ENCODE data around the gene ASF1B.

Gene ASF1B

DNA sequence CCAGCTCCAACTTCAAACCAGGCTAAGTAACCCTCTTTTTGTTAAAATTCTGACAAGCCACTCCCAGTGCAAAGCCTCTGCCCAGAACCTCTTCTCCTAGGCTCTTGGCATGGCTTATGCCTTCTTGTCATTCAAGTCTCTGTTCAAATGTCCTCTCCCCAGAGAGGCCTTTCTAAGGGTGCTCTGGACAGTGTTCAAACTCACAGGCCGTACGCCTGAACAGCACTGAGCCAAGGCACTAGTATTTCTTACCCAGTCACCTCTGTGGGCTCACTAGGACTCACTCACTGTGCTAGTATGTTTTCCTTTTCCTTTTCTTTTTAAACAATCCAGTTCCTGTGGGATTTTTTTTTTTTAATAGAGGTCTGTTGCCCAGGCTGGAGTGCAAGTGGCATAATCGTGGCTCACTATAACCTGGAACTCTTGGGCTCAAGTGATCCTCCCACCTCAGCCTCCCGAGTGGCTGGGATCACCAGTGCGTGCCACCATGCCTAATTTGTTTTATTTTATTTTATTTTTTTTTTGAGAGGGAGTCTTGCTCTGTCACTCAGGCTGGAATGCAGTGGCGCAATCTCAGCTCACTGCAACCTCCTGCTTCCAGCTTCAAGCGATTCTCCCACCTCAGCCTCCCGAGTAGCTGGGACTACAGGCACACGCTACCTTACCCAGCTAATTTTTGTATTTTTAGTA is 2.3 kb upstream of the ASF1B start:
- DNase-seq (ENCODE audit: low read depth in 2 of 2, low spot score in 1 of 2): no peak

- no peak for DNase-seq (ENCODE audit: low read depth in 2 of 2, low spot score in 1 of 2)
Measured at GRCh38 chr19:14135985-14136508, 342 bp downstream of the ASF1B start.

- DNase-seq (ENCODE audit: low read depth in 2 of 2, low spot score in 1 of 2): no peak
Measured at GRCh38 chr19:14135355-14135754, 1.0 kb downstream of the ASF1B start.

DNA sequence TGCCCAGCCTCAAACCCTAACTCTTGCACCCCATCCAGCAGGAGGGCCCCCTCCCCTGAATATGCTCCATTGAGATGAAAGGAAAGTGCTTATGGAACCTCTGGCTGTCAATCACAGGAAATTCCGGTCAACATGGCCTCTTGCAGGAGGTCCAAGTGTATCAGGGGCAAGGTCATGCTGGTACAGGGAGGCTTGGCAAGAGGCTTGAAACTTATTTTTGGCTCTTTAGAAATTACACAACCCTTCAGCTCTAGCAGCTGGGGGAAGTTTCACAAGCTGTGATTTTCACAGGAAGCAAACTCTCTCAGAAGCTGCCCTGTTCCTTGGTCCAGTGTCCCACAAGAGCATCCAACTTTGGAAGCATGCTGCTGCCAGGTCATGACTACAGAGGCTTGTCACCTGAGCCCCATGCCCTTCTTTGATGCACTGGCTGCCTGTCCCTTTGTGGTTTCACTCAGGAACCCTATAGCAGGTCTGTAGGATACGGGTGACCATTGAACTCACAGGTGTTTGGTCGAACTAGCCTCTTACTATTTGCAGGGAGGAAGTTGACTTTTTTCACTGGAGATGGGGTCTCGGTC is 8.4 kb downstream of the ASF1B start:
- no peak for DNase-seq (ENCODE audit: low read depth in 2 of 2, low spot score in 1 of 2)

GRCh38 chr19:14127176-14127575 is 9.2 kb downstream of the ASF1B start:
- no peak for DNase-seq (ENCODE audit: low read depth in 2 of 2, low spot score in 1 of 2)

DNA sequence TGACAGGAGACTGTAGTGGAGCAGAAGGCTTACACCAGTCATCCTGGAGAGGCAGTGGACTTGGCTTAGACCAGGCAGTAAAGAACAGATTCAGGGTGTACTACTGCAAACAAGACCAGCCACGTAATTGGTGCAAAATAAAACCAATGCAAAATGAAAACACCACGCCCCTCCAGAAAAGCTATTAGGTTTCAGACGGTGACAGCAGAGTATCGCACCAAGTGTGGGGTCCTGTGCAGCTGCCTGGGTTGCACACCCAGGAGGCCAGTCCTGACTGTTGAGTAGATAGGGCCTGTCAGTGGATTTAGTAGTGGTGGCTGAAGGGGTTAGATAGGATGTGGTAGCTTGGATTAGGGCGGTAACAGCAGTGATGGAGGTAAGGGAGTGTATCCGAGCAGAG is 13.5 kb downstream of the ASF1B start:
- DNase-seq (ENCODE audit: low read depth in 2 of 2, low spot score in 1 of 2): no peak

- DNase-seq (ENCODE audit: low read depth in 2 of 2, low spot score in 1 of 2): no peak
Measured at GRCh38 chr19:14120497-14120780, 15.9 kb downstream of the ASF1B start.

DNA sequence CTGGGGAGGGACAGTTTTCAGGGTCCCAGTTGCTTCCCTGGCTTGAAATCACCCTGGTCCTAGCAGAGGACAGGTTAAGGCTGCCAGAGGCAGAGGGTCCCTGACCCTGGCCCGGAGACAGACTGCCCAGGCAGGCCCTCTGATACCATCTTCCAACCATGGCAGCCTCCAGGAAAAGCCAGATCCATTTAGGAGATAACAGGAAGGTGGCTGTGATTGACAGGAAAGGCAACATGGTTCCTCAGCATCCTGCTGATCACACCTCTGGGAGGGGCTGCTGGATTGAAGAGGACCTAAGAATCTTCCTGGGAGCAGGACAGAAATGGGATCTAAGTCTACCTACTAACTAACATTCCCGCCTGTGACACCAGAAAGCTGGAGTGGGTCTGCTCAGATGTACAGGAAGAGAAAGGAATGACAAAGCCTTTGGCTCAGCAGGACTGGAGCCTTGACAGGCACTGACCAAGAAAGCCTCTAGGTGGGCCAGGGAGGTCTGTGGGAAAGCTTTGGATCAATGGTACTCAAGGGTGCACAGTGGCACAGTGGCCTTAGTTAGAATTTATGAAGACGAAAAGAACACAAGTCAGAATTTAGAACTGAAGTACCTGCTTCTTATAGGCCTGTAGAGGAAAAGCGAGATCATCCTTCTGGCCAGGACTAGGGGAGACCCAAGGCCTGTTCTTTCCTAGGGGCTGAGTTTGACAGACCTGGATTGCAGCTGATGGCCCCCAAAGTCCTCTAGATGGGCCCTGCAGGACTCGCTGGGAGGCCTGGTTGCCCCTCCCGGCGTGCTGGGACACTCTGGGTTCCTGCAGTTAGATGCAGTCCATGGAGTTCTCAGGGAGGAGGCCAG is 16.5 kb downstream of the ASF1B start:
- DNase-seq (ENCODE audit: low read depth in 2 of 2, low spot score in 1 of 2): no peak

DNA sequence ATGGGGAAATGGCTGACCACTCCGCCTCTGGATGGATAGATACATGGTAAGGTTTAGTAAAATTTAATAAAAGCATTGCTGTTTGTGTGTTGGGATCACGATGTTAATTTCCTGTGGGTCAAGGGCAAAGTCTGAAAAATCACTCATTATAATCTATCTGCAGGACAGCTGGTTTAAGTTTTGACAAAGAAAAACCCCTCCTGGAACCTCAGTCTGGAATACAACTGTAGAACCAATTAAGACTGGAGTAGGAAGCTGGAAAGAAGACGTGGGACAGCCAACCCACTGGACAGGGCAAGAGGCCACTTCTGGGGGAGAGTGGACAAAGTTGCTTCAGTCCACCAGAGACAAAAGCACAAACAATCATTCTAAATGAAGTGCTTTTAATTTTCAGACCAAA is 17.2 kb downstream of the ASF1B start:
- DNase-seq (ENCODE audit: low read depth in 2 of 2, low spot score in 1 of 2): no peak

DNA sequence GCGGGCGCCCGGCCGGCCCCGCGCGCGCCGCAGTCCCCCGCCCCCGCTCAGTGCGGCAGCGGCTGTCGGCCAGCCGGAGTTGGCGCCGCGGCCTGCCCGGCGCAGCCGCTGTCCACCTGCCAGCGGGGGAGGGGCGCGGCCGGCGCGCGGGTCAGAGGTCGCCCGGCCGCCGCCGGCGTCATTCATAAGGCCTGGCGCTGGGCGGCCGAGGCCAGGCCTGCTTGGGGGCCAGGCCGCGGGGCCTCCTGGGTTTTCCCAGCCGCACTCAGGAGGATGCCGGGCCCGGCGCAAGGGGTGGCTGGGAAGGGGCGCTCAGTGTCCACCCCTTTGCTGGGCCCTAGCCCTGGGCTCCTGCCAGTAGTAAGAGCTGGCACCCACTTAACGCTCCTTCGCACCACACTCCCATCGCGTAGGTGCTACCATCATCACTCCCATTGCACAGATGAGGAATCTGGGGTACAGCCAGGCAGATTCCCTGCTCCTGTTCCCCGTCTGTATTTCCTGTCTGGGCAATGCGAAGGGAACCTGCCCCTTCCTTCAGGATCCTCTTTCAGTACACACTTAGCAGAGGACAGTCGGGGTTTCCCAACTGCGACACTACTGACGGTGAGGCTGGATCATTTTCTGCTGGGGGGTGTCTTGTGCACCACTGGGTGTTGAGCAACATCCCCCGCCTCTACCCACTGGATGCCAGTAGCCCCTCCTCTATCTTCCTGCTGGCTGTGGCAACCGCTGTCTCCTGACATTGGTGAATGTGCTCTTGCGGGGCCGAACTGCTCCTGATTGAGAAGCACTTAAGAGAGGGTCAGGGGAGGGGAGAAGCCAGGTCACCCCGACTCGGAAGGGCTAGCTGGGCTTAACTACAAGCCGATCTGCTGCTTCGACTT is 18.0 kb downstream of the ASF1B start:
- DNase-seq (ENCODE audit: low read depth in 2 of 2, low spot score in 1 of 2): no peak

DNA sequence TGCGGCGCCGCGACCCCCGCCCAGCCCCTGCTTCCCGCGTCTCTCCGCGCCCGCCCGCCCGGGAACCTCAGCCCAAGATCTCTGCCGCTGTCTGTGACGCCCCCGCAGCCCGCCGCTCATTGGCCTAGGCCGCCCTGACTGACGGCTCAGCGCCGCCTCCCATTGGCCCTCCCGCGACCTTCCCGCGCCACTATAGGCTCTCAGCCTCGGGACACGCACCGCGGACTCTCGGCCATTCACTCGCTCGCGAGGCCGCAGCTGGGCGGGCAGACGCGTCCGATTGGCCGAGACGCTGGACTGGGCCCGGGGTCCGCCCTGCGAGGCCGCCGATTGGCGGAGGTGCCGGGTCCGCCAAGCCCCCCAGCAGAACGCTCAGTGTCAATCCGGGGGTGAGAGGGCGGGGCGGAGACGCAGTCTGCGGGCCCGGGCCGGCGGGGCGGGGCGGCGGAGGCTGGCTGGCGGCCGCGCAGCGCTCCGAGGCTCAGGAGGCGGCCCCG is 18.7 kb downstream of the ASF1B start, which contains the start of gene PRKACA:
Gene PRKACA (minus strand): TSS at position 95 of the 497 bp plus-strand sequence. CDS start 215 bp downstream, outside the sequence.
- DNase-seq (ENCODE audit: low read depth in 2 of 2, low spot score in 1 of 2): peak; percentile 92 to 98

GRCh38 chr19:14116918-14117578 is 19.3 kb downstream of the ASF1B start:
- no peak for DNase-seq (ENCODE audit: low read depth in 2 of 2, low spot score in 1 of 2)

GRCh38 chr19:14116525-14116917 is 19.9 kb downstream of the ASF1B start:
- DNase-seq (ENCODE audit: low read depth in 2 of 2, low spot score in 1 of 2): no peak

GRCh38 chr19:14115756-14116155 is 20.6 kb downstream of the ASF1B start:
- DNase-seq (ENCODE audit: low read depth in 2 of 2, low spot score in 1 of 2): no peak

DNA sequence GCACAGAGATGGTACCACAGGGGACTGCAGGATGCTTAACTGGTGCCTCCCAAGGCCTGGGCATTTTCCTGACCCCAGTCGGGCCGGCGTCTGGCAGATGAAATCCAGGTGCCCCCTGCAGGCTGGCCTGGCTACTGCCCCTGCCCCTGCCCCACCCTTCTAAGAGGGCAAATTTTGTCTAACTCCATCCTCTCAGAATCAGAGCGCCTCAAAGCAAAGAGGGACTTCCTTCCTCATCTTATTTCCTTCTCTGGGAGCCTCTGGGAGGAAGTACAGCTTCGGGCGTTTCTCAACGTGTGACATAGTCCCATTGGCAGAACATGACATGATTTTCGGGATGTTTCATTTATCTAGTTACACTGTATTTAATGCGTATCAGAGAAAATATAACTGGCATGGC is 21.5 kb downstream of the ASF1B start:
- DNase-seq (ENCODE audit: low read depth in 2 of 2, low spot score in 1 of 2): no peak

DNA sequence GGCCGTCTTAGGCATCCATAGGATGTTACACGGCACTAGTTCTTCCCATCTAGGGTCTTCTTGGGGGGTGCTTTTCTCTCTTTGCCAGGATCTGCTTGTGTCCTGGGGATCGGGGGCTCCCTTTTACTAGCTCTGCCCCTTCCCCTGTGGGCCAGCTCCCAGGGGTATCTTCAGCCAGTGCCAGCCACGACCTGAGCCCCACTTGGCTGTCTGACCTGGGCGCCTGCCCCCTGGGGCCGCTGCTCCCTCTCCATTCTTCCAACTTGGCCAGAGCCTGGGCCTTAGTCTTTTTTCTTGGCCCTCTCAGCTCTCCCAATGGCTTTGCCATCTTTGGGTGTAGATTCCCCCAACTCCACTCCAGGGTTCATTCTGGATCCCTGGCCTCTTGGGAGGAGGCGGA is 21.9 kb downstream of the ASF1B start:
- no peak for DNase-seq (ENCODE audit: low read depth in 2 of 2, low spot score in 1 of 2)

- no peak for DNase-seq (ENCODE audit: low read depth in 2 of 2, low spot score in 1 of 2)
Measured at GRCh38 chr19:14113762-14114414, 22.5 kb downstream of the ASF1B start.

- DNase-seq (ENCODE audit: low read depth in 2 of 2, low spot score in 1 of 2): no peak
Measured at GRCh38 chr19:14112809-14113385, 23.5 kb downstream of the ASF1B start.

DNA sequence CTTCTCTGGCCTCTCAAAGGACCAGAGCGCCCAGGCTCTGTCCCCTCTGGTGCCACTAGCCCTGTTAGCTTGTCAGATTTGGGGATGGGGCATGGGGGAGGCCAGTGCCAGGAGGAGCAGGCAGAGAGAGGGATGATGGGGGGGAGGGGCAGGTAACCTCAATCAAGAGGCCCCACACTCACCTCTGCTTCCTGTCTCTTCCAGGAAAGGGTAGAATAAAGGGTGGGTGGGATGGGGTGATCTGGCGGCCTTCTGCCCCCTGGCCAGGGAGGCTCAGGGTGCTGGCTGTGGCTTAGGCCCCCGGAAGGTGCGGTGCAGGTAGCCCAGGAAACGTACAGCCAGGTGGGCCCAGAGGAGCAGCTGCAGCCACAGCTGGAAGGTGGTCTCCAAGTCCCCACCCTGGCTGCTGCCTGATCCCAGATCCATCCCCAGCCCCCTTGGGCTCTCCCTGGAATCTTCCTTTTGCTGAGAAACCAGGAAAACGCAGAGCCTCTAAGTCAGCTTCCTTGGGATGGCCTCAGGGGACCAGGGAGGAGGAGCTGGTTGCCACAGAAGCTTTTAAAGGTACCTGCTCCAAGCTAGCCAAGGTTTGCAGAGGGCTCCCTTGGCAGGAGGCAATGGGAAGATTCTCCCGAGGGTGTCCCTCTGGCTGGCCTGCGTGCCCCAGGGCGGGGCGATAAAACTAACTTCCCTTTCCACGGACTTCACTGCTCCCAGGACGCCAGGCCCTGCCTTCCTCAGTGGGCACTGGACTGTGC is 24.2 kb downstream of the ASF1B start:
- no peak for DNase-seq (ENCODE audit: low read depth in 2 of 2, low spot score in 1 of 2)

Measured in stimulated activated CD8-positive, alpha-beta memory T cell treated with anti-CD3 and anti-CD28 coated beads, Interleukin-4, amount 100 ng/mL, for 4 hours (primary cell).